ENCODE measurements around the gene CST3. TPM values are rescaled to one million over a fixed set of nuclear protein-coding genes. Genes with fewer than 3 reads are reported as not detected.

CST3 gene
- polyA plus RNA-seq, 2 of the 4 experiments (the other 2 are of a cell fraction): 136 to 238 TPM

GRCh38 chr20:23598481-23598880 is 39.3 kb downstream of the CST3 start (continued):
- no peak for TF ChIP-seq ZC3H11A (IDR thresholded peaks at IDR 0.05)

GRCh38 chr20:23596579-23597250 is 41.0 kb downstream of the CST3 start:
- ChIA-PET POLR2A (no interaction called here), CTCF (interaction anchor here (8.7 kb wide), 1 partner anchor 154 kb away, joined by 70 read pairs; no protein-coding TSS in a partner anchor)
- H3K4me1 ChIP-seq: no peaks in the 10 kb centered on the region
- H3K27ac ChIP-seq: no peak overlapping the region
- no peak overlapping the region for H3K4me2 ChIP-seq
- H3K4me3 ChIP-seq: no peak overlapping the region
- ATAC-seq (no peak; a peak in 1 of 6 replicates), FAIRE-seq (no peak), DNase-seq (ENCODE audit: low read depth in 1 of 2, low spot score in 1 of 2) (no peak)
- WGBS (ENCODE audit: missing lambda C conversion rate): 7% methylated on average over 2 of the region's 2 CpGs
- TF ChIP-seq REST (IDR thresholded peaks at IDR 0.05) (no peak), ESRRA (IDR thresholded peaks at IDR 0.05; ENCODE audit: borderline replicate concordance, low read length) (no peak), MYC (IDR thresholded peaks at IDR 0.05; ENCODE audit: borderline replicate concordance, low read length) (no peak), MAZ (IDR thresholded peaks at IDR 0.05; ENCODE audit: borderline replicate concordance, low read depth, low read length) (no peak), CHD2 (IDR thresholded peaks at IDR 0.05; ENCODE audit: low read length, partially characterized antibody) (no peak), HDAC2 (IDR thresholded peaks at IDR 0.05) (no peak), MAX (IDR thresholded peaks at IDR 0.05) (no peak)
- no peaks in the 10 kb centered on the region for H3K9me3 ChIP-seq

- Histone ChIP-seq H3K4me2 (no peak overlapping the region), H3K4me1 (no peaks in the 10 kb centered on the region), H3K9me3 (no peaks in the 10 kb centered on the region), H3K27ac (no peak overlapping the region), H3K4me3 (no peak overlapping the region)
- ATAC-seq (no peak), DNase-seq (ENCODE audit: low read depth in 1 of 2, low spot score in 1 of 2) (no peak), FAIRE-seq (peak; percentile 46)
- CTCF ChIA-PET: no interaction called here
- TF ChIP-seq SMC3 (IDR thresholded peaks at IDR 0.05) (no peak), TP53 (CRISPR knock-in tag; IDR thresholded peaks at IDR 0.05) (no peak), FOSL2 (IDR thresholded peaks at IDR 0.05) (no peak), FOSL2 (CRISPR knock-in tag; IDR thresholded peaks at IDR 0.05) (no peak), EHF (CRISPR knock-in tag; IDR thresholded peaks at IDR 0.05) (no peak), CHD2 (IDR thresholded peaks at IDR 0.05; ENCODE audit: low read length, partially characterized antibody) (no peak), KDM1A (IDR thresholded peaks at IDR 0.05; ENCODE audit: low read depth) (no peak)
- WGBS (ENCODE audit: missing lambda C conversion rate): 6% methylated on average over 1 of the region's 1 CpG
- POLR2A ChIA-PET: no interaction called here
Measured at GRCh38 chr20:23595941-23596340, 41.8 kb downstream of the CST3 start.

GRCh38 chr20:23588434-23589403 is 49.0 kb downstream of the CST3 start:
- H3K4me3 ChIP-seq: no peak overlapping the region
- H3K4me1 ChIP-seq: no peaks in the 10 kb centered on the region
- ChIA-PET CTCF (interaction anchor here (2.0 kb wide), 1 partner anchor 147 kb away, joined by 6 read pairs; no protein-coding TSS in a partner anchor), POLR2A (no interaction called here)
- no peaks in the 10 kb centered on the region for H3K9me3 ChIP-seq
- no peak for TF ChIP-seq HES2 (IDR thresholded peaks at IDR 0.05)
- TF ChIP-seq RCOR1 (IDR thresholded peaks at IDR 0.05; ENCODE audit: low read depth, low read length): no peak
- no peak for TF ChIP-seq JUN (IDR thresholded peaks at IDR 0.05)
- no peak for TF ChIP-seq HOXA7 (CRISPR knock-in tag; IDR thresholded peaks at IDR 0.05)
- TF ChIP-seq MAFK (IDR thresholded peaks at IDR 0.05; ENCODE audit: partially characterized antibody): no peak
- no peak for TF ChIP-seq SREBF2 (IDR thresholded peaks at IDR 0.05)
- H3K27ac ChIP-seq: no peak overlapping the region
- no peak overlapping the region for H3K4me2 ChIP-seq
- no peak for FAIRE-seq
- no peak for DNase-seq (ENCODE audit: low read depth in 1 of 2, low spot score in 1 of 2)
- ATAC-seq: no peak
- 55% methylated on average over 10 of the region's 10 CpGs for WGBS (ENCODE audit: missing lambda C conversion rate)
